Gastrocnemius medialis (tissue), 4 donors: ENCODE results near the gene DHPS. TPM values are rescaled to one million over a fixed set of nuclear protein-coding genes. Genes with fewer than 3 reads are reported as not detected.

ENCODE experiments used
- ATAC-seq, 2 donors: fragments of 150-250 bp; one replicate each; pipeline ENCODE4 v1.9.1; 2016
- DNase-seq, 2 donors: peaks; one replicate each; pipeline ENCODE4 v3.0.0-alpha.2; 2019
- H3K27ac ChIP-seq, 4 donors: fragments of 200-600 bp; sonication (generic); 1 replicate in 1 of 4; 2 replicates in 3 of 4; pipeline ENCODE4 v1.5.1; 2016 to 2018; ENCODE audit warnings: mild to moderate bottlenecking in 2 of 4, moderate library complexity in 1 of 4
- H3K27me3 ChIP-seq, 3 donors: fragments of 200-600 bp; sonication (generic) in 2 of 3; 1 replicate in 1 of 3; 2 replicates in 2 of 3; pipeline versions ENCODE4 v1.5.1 to v1.6.0; 2016 to 2019; ENCODE audit warnings: mild to moderate bottlenecking in 1 of 3, moderate library complexity in 1 of 3
- H3K36me3 ChIP-seq, 2 donors: fragments of 200-600 bp; sonication (generic) in 1 of 2; one replicate each; pipeline ENCODE4 v1.5.1; 2017 to 2018
- H3K4me1 ChIP-seq, 2 donors: fragments of 200-600 bp; sonication (generic) in 1 of 2; one replicate each; pipeline ENCODE4 v1.5.1; 2016 to 2017; ENCODE audit warnings: mild to moderate bottlenecking in 2 of 2
- H3K4me3 ChIP-seq, 4 donors: fragments of 200-600 bp; sonication (generic) in 3 of 4; 1 replicate in 1 of 4; 2 replicates in 3 of 4; pipeline ENCODE4 v1.5.1; 2016 to 2019; ENCODE audit warnings: mild to moderate bottlenecking in 2 of 4
- H3K9me3 ChIP-seq, 3 donors: fragments of 200-600 bp; sonication (generic) in 2 of 3; 1 replicate in 1 of 3; 2 replicates in 2 of 3; pipeline ENCODE4 v1.5.1; 2016 to 2019
- POLR2A ChIP-seq, 2 donors: fragments of 450-650 bp; IDR thresholded peaks; one replicate each; pipeline ENCODE4 v1.6.1; 2017; ENCODE audit warnings: antibody characterized with exemption in 2 of 2, mild to moderate bottlenecking in 2 of 2, moderate library complexity in 2 of 2
- in situ Hi-C, 4 donors: fragments of 200-750 bp; cut with MboI; loops; one replicate each; pipeline versions ENCODE4 v1.15.0 to v1.8.0; 2017; ENCODE audit warnings: low sequenced_read_pairs in 4 of 4
- intact Hi-C: fragments of 100-400 bp; cut with DNase I; formaldehyde crosslinking; loops from one replicate; pipeline ENCODE4 v1.15.1; 2023; ENCODE audit warnings: low total_unique reads
- total RNA-seq, 4 donors: library from RNA; depleted of rRNA; stranded (reverse); fragments of >200 nt; gene quantifications; one replicate each; pipeline versions ENCODE4 v1.1.0 to v1.2.3, GENCODE V29; 2016
- TF ChIP-seq, protein P1 (sequence below), 5 experiments: fragments of 450-650 bp in 3 of 5; fragments of 200-600 bp in 2 of 5; sonication (generic) in 2 of 5; IDR thresholded peaks in 4 of 5; conservative IDR thresholded peaks in 1 of 5; 1 replicate in 4 of 5; 2 replicates in 1 of 5; pipeline ENCODE4 v1.5.1; 2016 to 2019; ENCODE audit warnings: antibody characterized with exemption in 5 of 5, mild to moderate bottlenecking in 3 of 5, moderate library complexity in 3 of 5

Gene DHPS
- total RNA-seq, 4 donors from 2014 or later: 115 to 184 (median 127) TPM

DNA sequence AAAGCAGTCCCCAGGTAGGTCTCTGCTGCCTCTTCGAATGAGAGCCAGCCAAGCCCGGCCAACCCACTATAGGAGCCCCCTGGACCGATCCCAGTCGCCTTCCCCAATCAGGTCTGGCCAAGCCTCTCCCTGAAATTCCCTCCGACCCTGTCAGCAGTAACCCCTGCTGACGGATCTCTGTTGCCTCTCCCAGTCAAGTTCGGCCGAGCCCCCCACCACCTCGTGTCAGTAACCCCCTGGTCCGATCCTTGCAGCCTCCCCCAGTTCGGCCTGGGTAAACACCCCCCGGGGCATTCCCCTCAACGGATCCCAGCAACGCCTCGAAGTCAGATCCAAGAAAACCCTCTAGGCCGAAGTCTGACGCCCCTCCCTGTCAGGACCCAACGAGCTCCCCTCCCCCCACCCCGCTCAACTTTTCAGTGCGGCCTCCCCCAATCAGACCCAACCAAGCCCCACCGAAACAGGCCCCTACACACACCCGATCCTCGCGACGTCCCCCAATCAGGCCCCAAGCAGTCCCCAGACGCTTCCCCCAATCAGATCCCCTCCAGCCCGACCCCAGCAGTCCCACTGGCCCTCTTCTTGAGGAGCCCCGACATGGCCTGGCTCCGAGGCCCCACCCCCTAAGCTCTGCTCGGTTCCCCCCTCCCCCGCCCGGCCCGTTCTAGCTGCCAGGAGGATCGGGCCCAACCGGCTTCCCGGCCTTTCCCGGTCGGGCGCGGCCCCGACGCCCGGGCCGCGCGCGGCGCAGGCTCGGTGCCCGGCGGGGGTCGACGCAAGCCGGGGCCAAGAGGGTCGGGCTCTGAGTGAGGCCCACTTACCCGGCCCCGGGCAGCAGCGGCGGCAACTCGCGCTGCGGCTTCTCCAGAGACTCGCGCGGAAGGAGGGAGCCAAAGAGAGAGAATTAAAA, 40.2 kb upstream of the DHPS start:
- in situ Hi-C loops: no loop called here
- Histone ChIP-seq H3K4me1 (peaks cover 26 to 29% of the 10 kb centered on the region in 2 donors), H3K27ac (peak overlapping the region; percentile 87 to 99 (median 94)), H3K9me3 (no peaks in the 10 kb centered on the region), H3K36me3 (peaks cover 0 to 18% of the 10 kb centered on the region in 2 donors), H3K4me3 (peak overlapping the region; percentile 70 to 80 (median 72)), H3K27me3 (no peaks in the 10 kb centered on the region)
- ATAC-seq: peak; percentile 67 to 68
- peak in 1 of 2 donors; percentile 23 for TF ChIP-seq POLR2A (IDR thresholded peaks at IDR 0.05)
- TF ChIP-seq, protein P1, sequence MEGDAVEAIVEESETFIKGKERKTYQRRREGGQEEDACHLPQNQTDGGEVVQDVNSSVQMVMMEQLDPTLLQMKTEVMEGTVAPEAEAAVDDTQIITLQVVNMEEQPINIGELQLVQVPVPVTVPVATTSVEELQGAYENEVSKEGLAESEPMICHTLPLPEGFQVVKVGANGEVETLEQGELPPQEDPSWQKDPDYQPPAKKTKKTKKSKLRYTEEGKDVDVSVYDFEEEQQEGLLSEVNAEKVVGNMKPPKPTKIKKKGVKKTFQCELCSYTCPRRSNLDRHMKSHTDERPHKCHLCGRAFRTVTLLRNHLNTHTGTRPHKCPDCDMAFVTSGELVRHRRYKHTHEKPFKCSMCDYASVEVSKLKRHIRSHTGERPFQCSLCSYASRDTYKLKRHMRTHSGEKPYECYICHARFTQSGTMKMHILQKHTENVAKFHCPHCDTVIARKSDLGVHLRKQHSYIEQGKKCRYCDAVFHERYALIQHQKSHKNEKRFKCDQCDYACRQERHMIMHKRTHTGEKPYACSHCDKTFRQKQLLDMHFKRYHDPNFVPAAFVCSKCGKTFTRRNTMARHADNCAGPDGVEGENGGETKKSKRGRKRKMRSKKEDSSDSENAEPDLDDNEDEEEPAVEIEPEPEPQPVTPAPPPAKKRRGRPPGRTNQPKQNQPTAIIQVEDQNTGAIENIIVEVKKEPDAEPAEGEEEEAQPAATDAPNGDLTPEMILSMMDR (IDR thresholded peaks at IDR 0.05 in 4 of 5, conservative IDR thresholded peaks at IDR 0.05 in 1 of 5): no peak
- intact Hi-C loops: loop anchor here (1.0 to 5.0 kb wide), 4 partner anchors 12 to 210 kb away; partner anchors contain the start of genes DHPS, FARSA, JUNB and TRIR
- peak; percentile 34 to 69 for DNase-seq

DNA sequence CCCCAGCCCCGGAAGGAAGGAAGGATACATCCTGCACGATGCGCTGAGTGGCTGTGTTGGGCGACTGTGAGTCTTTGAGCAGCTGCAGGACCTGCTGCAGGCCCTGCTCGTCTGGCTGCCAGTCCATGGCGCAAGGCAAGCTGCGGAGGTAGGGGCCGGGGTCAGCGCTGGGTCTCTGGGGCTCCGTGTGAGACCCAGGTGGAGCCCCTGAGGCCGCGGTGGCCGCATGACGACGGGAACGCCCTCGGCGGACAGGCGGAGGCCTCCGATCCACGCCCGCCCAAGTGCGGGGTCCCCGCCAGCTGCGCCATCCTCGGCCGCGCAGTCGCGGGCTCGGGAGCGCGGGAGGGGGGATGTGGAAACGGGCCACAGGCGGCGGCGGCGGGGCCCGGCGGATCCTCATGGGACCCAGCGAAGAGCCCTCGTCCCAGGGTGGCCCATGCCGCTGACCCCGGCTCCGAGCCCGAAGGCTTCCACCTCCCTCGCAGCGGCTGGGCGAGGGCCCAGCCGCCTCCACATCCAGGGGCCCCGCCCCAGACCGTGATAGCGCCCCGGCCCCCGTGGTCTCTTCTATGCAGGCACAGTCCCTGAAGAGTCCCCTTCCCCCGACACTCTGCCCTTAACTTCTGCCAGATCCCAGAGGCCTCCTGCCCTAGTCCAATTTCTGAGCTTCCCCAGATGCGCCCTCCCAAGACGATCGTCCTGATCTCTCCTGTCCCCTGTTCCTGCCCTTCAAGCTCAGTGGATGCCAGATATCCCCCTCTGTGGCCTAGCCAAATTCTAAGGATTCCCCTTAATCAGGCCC, 39.4 kb upstream of the DHPS start:
- ATAC-seq (peak in 1 of 2 donors; percentile 3), DNase-seq (no peak)

DNA sequence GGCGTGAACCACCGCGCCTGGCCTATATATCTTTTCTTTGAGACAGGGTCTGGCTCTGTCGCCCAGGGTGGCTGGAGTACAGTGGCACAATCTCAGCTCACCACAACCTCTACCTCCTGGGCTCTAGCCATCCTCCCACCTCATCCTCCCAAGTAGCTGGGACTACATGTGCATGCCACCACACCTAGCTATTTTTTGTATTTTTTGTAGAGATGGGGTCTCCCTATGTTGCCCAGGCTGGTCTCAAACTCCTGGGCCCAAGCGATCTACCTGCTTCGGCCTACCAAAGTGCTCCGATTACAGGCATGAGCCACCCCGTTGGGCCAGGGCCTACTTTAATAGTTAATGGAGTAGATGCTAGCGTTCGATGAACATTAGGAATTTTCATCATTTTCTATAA, 38.6 kb upstream of the DHPS start:
- intact Hi-C loops: loop anchor here (5.0 kb wide), 3 partner anchors 38 to 212 kb away; partner anchors contain the start of genes DHPS, FARSA and JUNB
- no peak for DNase-seq
- in situ Hi-C loops: no loop called here
- no peak for ATAC-seq
- TF ChIP-seq, protein P1 (IDR thresholded peaks at IDR 0.05 in 4 of 5, conservative IDR thresholded peaks at IDR 0.05 in 1 of 5): no peak
- TF ChIP-seq POLR2A (IDR thresholded peaks at IDR 0.05): no peak
- H3K9me3 ChIP-seq: no peaks in the 10 kb centered on the region
- H3K27ac ChIP-seq: peak overlapping the region; percentile 87 to 99 (median 94)
- peaks cover 26 to 29% of the 10 kb centered on the region in 2 donors for H3K4me1 ChIP-seq
- H3K27me3 ChIP-seq: no peaks in the 10 kb centered on the region
- H3K4me3 ChIP-seq: peak overlapping the region; percentile 70 to 80 (median 72)
- H3K36me3 ChIP-seq: peaks cover 0 to 32% of the 10 kb centered on the region in 2 donors

More for the DNA sequence above, 39.4 kb upstream of the DHPS start:
- H3K9me3 ChIP-seq: no peaks in the 10 kb centered on the region
- H3K4me1 ChIP-seq: peaks cover 26 to 29% of the 10 kb centered on the region in 2 donors
- H3K36me3 ChIP-seq: peaks cover 0 to 26% of the 10 kb centered on the region in 2 donors
- peak overlapping the region; percentile 87 to 99 (median 94) for H3K27ac ChIP-seq
- no peaks in the 10 kb centered on the region for H3K27me3 ChIP-seq
- intact Hi-C loops: loop anchor here (5.0 kb wide), 3 partner anchors 39 to 211 kb away; partner anchors contain the start of genes DHPS, FARSA and JUNB
- peak overlapping the region; percentile 70 to 80 (median 72) for H3K4me3 ChIP-seq
- peak in 1 of 2 donors; percentile 28 for TF ChIP-seq POLR2A (IDR thresholded peaks at IDR 0.05)
- TF ChIP-seq, protein P1 (IDR thresholded peaks at IDR 0.05 in 4 of 5, conservative IDR thresholded peaks at IDR 0.05 in 1 of 5): no peak
- in situ Hi-C loops: no loop called here

DNA sequence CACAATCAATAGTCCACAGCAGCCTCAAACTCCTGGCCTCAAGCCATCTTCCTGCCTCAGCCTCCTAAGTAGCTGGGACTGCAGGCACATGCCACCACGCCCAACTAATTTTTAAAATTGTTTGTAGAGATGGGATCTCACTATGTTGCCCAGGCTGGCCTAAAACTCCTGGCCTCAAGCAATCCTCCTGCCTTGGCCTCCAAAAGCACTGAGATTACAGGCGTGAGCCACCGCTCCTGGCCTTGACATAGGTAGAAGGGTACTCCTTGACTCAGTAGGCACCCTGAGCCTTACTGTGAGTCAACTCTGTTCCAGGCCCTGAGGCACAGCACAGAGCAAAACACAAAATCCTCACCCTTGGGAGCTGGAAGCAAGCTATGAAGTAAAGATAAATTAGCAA, 34.2 kb upstream of the DHPS start:
- intact Hi-C loops (no loop called here), in situ Hi-C loops (no loop called here)
- Histone ChIP-seq H3K4me1 (peaks cover 10 to 14% of the 10 kb centered on the region in 2 donors), H3K27ac (no peak overlapping the region), H3K4me3 (no peak overlapping the region), H3K36me3 (peaks cover 0 to 73% of the 10 kb centered on the region in 2 donors), H3K27me3 (no peaks in the 10 kb centered on the region), H3K9me3 (no peaks in the 10 kb centered on the region)
- TF ChIP-seq, protein P1 (IDR thresholded peaks at IDR 0.05 in 4 of 5, conservative IDR thresholded peaks at IDR 0.05 in 1 of 5): no peak
- TF ChIP-seq POLR2A (IDR thresholded peaks at IDR 0.05): no peak
- DNase-seq: no peak
- no peak for ATAC-seq
